ENCODE measurements around the gene CDYL. TPM values are rescaled to one million over a fixed set of nuclear protein-coding genes. Genes with fewer than 3 reads are reported as not detected.

The CDYL gene
- polyA plus RNA-seq, 1 of the 3 experiments (the other 2 are of a cell fraction) = 13.3 TPM

- Histone ChIP-seq H3K4me2 (no peak overlapping the region), H3K27me3 (ENCODE audit: insufficient read depth) (no peaks in the 10 kb centered on the region), H2AFZ (ENCODE audit: low read depth) (no peak overlapping the region), H3K36me3 (replicated peaks in 1 of 2; ENCODE audit: control insufficient read depth in 1 of 2, insufficient read depth in 2 of 2, low read length in 1 of 2) (no peaks in the 10 kb centered on the region), H3F3A (replicated peaks; ENCODE audit: insufficient read depth) (peaks cover 5% of the 10 kb centered on the region), H3K27ac (ENCODE audit: low read depth in 2 of 2, low read length in 1 of 2) (no peak overlapping the region), H3K4me1 (ENCODE audit: control insufficient read depth in 1 of 2, insufficient read depth in 2 of 2, low read depth in 1 of 2, low read length in 1 of 2) (no peaks in the 10 kb centered on the region; a peak in 1 of 4 replicates), H3K79me2 (ENCODE audit: insufficient read depth) (peaks cover 96% of the 10 kb centered on the region), H3K4me3 (ENCODE audit: low read depth in 2 of 2, low read length in 1 of 2) (no peak overlapping the region), H3K9me3 (no peaks in the 10 kb centered on the region), H3K9me2 (no peaks in the 10 kb centered on the region), H4K20me1 (ENCODE audit: insufficient read depth) (peaks cover 37% of the 10 kb centered on the region), H3K9ac (no peak overlapping the region)
- TF ChIP-seq SIN3A (IDR thresholded peaks at IDR 0.05; ENCODE audit: borderline replicate concordance, low read depth, low read length) = no peak
- no peak for TF ChIP-seq TAF1 (IDR thresholded peaks at IDR 0.05; ENCODE audit: borderline replicate concordance, low read depth, low read length)
- TF ChIP-seq PBX3 (IDR thresholded peaks at IDR 0.05) = no peak
- TF ChIP-seq NRF1 (IDR thresholded peaks at IDR 0.05; ENCODE audit: low read depth, low read length) = no peak
- no peak for TF ChIP-seq TCF12 (IDR thresholded peaks at IDR 0.05)
- no peak for TF ChIP-seq RFX5 (IDR thresholded peaks at IDR 0.05; ENCODE audit: low read length)
- TF ChIP-seq RXRA (IDR thresholded peaks at IDR 0.05; ENCODE audit: borderline replicate concordance, low read depth) = no peak
- TF ChIP-seq YY1 (IDR thresholded peaks at IDR 0.05; ENCODE audit: low read depth) = no peak
- TF ChIP-seq NFIC (IDR thresholded peaks at IDR 0.05; ENCODE audit: borderline replicate concordance) = no peak
- TF ChIP-seq GABPA (IDR thresholded peaks at IDR 0.05; ENCODE audit: low read depth) = no peak
- no peak for TF ChIP-seq JUND (IDR thresholded peaks at IDR 0.05)
- no peak for TF ChIP-seq FOSL2 (IDR thresholded peaks at IDR 0.05; ENCODE audit: borderline replicate concordance, low read depth)
- 97% methylated on average over 2 of the region's 2 CpGs for WGBS (ENCODE audit: low lambda C conversion rate)
- CTCF ChIA-PET = interaction anchor here (0.6 to 0.8 kb wide), 3 partner anchors 12 to 839 kb away, joined by 3 to 4 read pairs (median 4); no protein-coding TSS in a partner anchor
- no peak for DNase-seq
- POLR2A ChIA-PET = no interaction called here
These were observed 40.7 kb downstream of the CDYL start for GRCh38 chr6:4816904-4817303.

- Histone ChIP-seq H3K36me3 (replicated peaks in 1 of 2; ENCODE audit: control insufficient read depth in 1 of 2, insufficient read depth in 2 of 2, low read length in 1 of 2) (no peaks in the 10 kb centered on the region), H3K79me2 (ENCODE audit: insufficient read depth) (peaks cover 96% of the 10 kb centered on the region), H3K27ac (ENCODE audit: low read depth in 2 of 2, low read length in 1 of 2) (no peak overlapping the region), H3F3A (replicated peaks; ENCODE audit: insufficient read depth) (peaks cover 4% of the 10 kb centered on the region), H3K9me3 (no peaks in the 10 kb centered on the region), H2AFZ (ENCODE audit: low read depth) (no peak overlapping the region), H3K4me3 (ENCODE audit: low read depth in 2 of 2, low read length in 1 of 2) (no peak overlapping the region), H3K4me2 (no peak overlapping the region), H3K9ac (no peak overlapping the region), H3K27me3 (ENCODE audit: insufficient read depth) (no peaks in the 10 kb centered on the region), H4K20me1 (ENCODE audit: insufficient read depth) (peaks cover 43% of the 10 kb centered on the region), H3K9me2 (no peaks in the 10 kb centered on the region), H3K4me1 (ENCODE audit: control insufficient read depth in 1 of 2, insufficient read depth in 2 of 2, low read depth in 1 of 2, low read length in 1 of 2) (no peaks in the 10 kb centered on the region; a peak in 1 of 4 replicates)
- DNase-seq = no peak
- CTCF ChIA-PET = interaction anchor here (0.6 to 0.8 kb wide), 3 partner anchors 11 to 840 kb away, joined by 3 to 4 read pairs (median 3); no protein-coding TSS in a partner anchor
- 50% methylated on average over 4 of the region's 4 CpGs for WGBS (ENCODE audit: low lambda C conversion rate)
- POLR2A ChIA-PET = no interaction called here
- no peak for TF ChIP-seq JUND (IDR thresholded peaks at IDR 0.05)
- no peak for TF ChIP-seq TCF12 (IDR thresholded peaks at IDR 0.05)
- TF ChIP-seq NFIC (IDR thresholded peaks at IDR 0.05; ENCODE audit: borderline replicate concordance) = no peak
- no peak for TF ChIP-seq REST (IDR thresholded peaks at IDR 0.05; ENCODE audit: low read depth, low read length)
- TF ChIP-seq SMC3 (IDR thresholded peaks at IDR 0.05; ENCODE audit: low read depth, low read length) = no peak
These were observed 41.3 kb downstream of the CDYL start for GRCh38 chr6:4817551-4817950.
